CD14-positive monocyte (primary cell): Measurements from ENCODE around the gene ARL13B. TPM values are rescaled to one million over a fixed set of nuclear protein-coding genes. Genes with fewer than 3 reads are reported as not detected.
"Not testable (repeated sequence)": the region's sequence is repeated elsewhere in the genome, so short reads cannot be mapped to it uniquely, and the experiment has no call there.

Source experiments
- DNase-seq, 3 donors: peaks; one replicate each; pipeline ENCODE4 v3.0.0-alpha.2; 2011 to 2022
- H2AFZ ChIP-seq: 2 replicates; pipeline ENCODE4 v1.6.0; 2012; ENCODE audit warnings: mild to moderate bottlenecking, low read depth, low read length, inconsistent platforms; ENCODE audit not compliant: insufficient read depth, poor library complexity, severe bottlenecking
- H3K27ac ChIP-seq, 2 donors: 1 replicate in 1 of 2; 2 replicates in 1 of 2; pipeline ENCODE4 v1.5.1; 2012 to 2013; ENCODE audit warnings: low read length in 2 of 2, control low read depth in 1 of 2, inconsistent platforms in 1 of 2, low read depth in 1 of 2, mild to moderate bottlenecking in 1 of 2
- H3K27me3 ChIP-seq, 2 donors: one replicate each; pipeline versions ENCODE4 v1.6.0 to v1.6.1; 2011 to 2013; ENCODE audit warnings: low read length in 2 of 2; ENCODE audit not compliant: control insufficient read depth in 2 of 2, insufficient read depth in 2 of 2
- H3K36me3 ChIP-seq, 2 donors: replicated peaks in 1 of 2; 1 replicate in 1 of 2; 2 replicates in 1 of 2; pipeline versions ENCODE4 v1.5.1 to v1.6.1; 2012 to 2013; ENCODE audit warnings: low read length in 2 of 2, control low read depth in 1 of 2, inconsistent platforms in 1 of 2, mild to moderate bottlenecking in 1 of 2; ENCODE audit not compliant: insufficient read depth in 2 of 2, control insufficient read depth in 1 of 2
- H3K4me1 ChIP-seq, 2 donors: 1 replicate in 1 of 2; 2 replicates in 1 of 2; pipeline versions ENCODE4 v1.5.1 to v1.6.1; 2012 to 2013; ENCODE audit warnings: low read length in 2 of 2, control low read depth in 1 of 2, inconsistent platforms in 1 of 2, mild to moderate bottlenecking in 1 of 2, moderate library complexity in 1 of 2; ENCODE audit not compliant: insufficient read depth in 2 of 2, control insufficient read depth in 1 of 2
- H3K4me2 ChIP-seq: replicated peaks from 2 replicates; pipeline ENCODE3; 2012; ENCODE audit warnings: low read length, moderate library complexity, mild to moderate bottlenecking; ENCODE audit not compliant: poor library complexity, severe bottlenecking; ENCODE audit errors: extremely low read depth
- H3K4me3 ChIP-seq, 3 experiments: fragments of 200-600 bp in 1 of 3; sonication (generic) in 1 of 3; replicated peaks in 1 of 3; 1 replicate in 2 of 3; 2 replicates in 1 of 3; pipeline ENCODE4 v1.5.1; 2011 to 2013; ENCODE audit warnings: low read length in 3 of 3, mild to moderate bottlenecking in 3 of 3, control low read depth in 2 of 3, low read depth in 2 of 3, inconsistent platforms in 1 of 3, moderate library complexity in 1 of 3
- H3K79me2 ChIP-seq: 2 replicates; pipeline ENCODE4 v1.6.0; 2012; ENCODE audit warnings: mild to moderate bottlenecking, control low read depth, inconsistent platforms, low read length, moderate library complexity; ENCODE audit not compliant: insufficient read depth
- H3K9ac ChIP-seq: 2 replicates; pipeline ENCODE4 v1.6.0; 2017; ENCODE audit warnings: low read length, mild to moderate bottlenecking; ENCODE audit not compliant: insufficient read depth, poor library complexity, severe bottlenecking
- H3K9me3 ChIP-seq, 2 donors: replicated peaks in 1 of 2; 1 replicate in 1 of 2; 2 replicates in 1 of 2; pipeline versions ENCODE4 v1.5.1 to v1.6.1; 2012 to 2013; ENCODE audit warnings: low read length in 2 of 2, control low read depth in 1 of 2; ENCODE audit not compliant: control insufficient read depth in 1 of 2, insufficient read depth in 1 of 2
- H4K20me1 ChIP-seq: 2 replicates; pipeline ENCODE4 v1.6.0; 2012; ENCODE audit warnings: mild to moderate bottlenecking, low read length, control low read depth, moderate library complexity; ENCODE audit not compliant: insufficient read depth
- H3K27ac Mint-ChIP-seq, 7 donors: one replicate each; pipeline ENCODE4 v1.8.0; 2020; ENCODE audit warnings: mild to moderate bottlenecking in 7 of 7, mixed read lengths in 7 of 7, moderate library complexity in 6 of 7, inconsistent platforms in 2 of 7
- H3K27me3 Mint-ChIP-seq, 3 donors: one replicate each; pipeline ENCODE4 v1.8.0; 2021 to 2022; ENCODE audit warnings: low read depth in 3 of 3, mild to moderate bottlenecking in 3 of 3, mixed read lengths in 3 of 3, moderate library complexity in 3 of 3, inconsistent platforms in 1 of 3
- H3K36me3 Mint-ChIP-seq, 2 donors: one replicate each; pipeline ENCODE4 v1.8.0; 2020; ENCODE audit warnings: mixed read lengths in 2 of 2, inconsistent platforms in 1 of 2, mild to moderate bottlenecking in 1 of 2
- H3K4me1 Mint-ChIP-seq: one replicate; pipeline ENCODE4 v1.8.0; 2020; ENCODE audit warnings: mild to moderate bottlenecking, mixed read lengths
- H3K4me3 Mint-ChIP-seq, 2 donors: one replicate each; pipeline ENCODE4 v1.8.0; 2020; ENCODE audit warnings: mild to moderate bottlenecking in 2 of 2, mixed read lengths in 2 of 2, moderate library complexity in 1 of 2
- H3K9me3 Mint-ChIP-seq, 7 donors: one replicate each; pipeline ENCODE4 v1.8.0; 2020 to 2022; ENCODE audit warnings: mixed read lengths in 7 of 7, mild to moderate bottlenecking in 6 of 7, moderate library complexity in 6 of 7, inconsistent platforms in 2 of 7
- CTCF ChIP-seq: fragments of 200-600 bp; IDR thresholded peaks from one replicate; pipeline ENCODE4 v1.8.0; 2022; ENCODE audit warnings: antibody characterized with exemption, mild to moderate bottlenecking
- WGBS: methylation state at CpG from one replicate; pipeline ENCODE4 v1.1.5; 2013; ENCODE audit warnings: missing lambda C conversion rate; ENCODE audit not compliant: insufficient coverage; 5-methylcytosine and 5-hydroxymethylcytosine counted together
- intact Hi-C, 2 donors: fragments of 100-400 bp; cut with micrococcal nuclease; formaldehyde crosslinking; loops; one replicate each; pipeline versions ENCODE4 v1.15.0 to v1.15.1; 2023
- polyA plus RNA-seq, 3 donors: library from polyadenylated mRNA; depleted of rRNA in 1 of 3; unstranded in 2 of 3; stranded (reverse) in 1 of 3; fragments of 300-500 nt in 2 of 3; fragments of >200 nt in 1 of 3; fragmentation: Illumina TruSeq in 2 of 3; gene quantifications; 1 replicate in 2 of 3; 2 replicates in 1 of 3; pipeline ENCODE4 v1.2.3, GENCODE V29; 2012 to 2021

The ARL13B gene
- polyA plus RNA-seq, 3 donors: 0.97 to 3.8 (median 3.0) TPM

GRCh38 chr3:93934366-93935046, 45.4 kb upstream of the ARL13B start:
- Mint-ChIP-seq H3K27me3 (no peaks in the 10 kb centered on the region), H3K4me1 (no peaks in the 10 kb centered on the region), H3K36me3 (no peaks in the 10 kb centered on the region), H3K27ac (no peak overlapping the region), H3K4me3 (no peak overlapping the region), H3K9me3 (peaks cover 0 to 6% (median 1%) of the 10 kb centered on the region in 7 donors)
- WGBS: 79% methylated on average over 2 of the region's 5 CpGs
- Histone ChIP-seq H3K9me3 (no peaks in the 10 kb centered on the region), H4K20me1 (no peaks in the 10 kb centered on the region), H2AFZ (no peak overlapping the region), H3K4me1 (no peaks in the 10 kb centered on the region), H3K27me3 (no peaks in the 10 kb centered on the region), H3K9ac (no peak overlapping the region), H3K79me2 (no peaks in the 10 kb centered on the region), H3K27ac (no peak overlapping the region), H3K4me2 (no peak overlapping the region), H3K36me3 (no peaks in the 10 kb centered on the region), H3K4me3 (no peak overlapping the region)
- TF ChIP-seq CTCF: no peak
- no peak for DNase-seq
- intact Hi-C loops: no loop called here

- H3K4me2 ChIP-seq: no peak overlapping the region
- DNase-seq: no peak
- H3K79me2 ChIP-seq: no peaks in the 10 kb centered on the region
- no peak overlapping the region for H3K27ac Mint-ChIP-seq
- H3K4me1 ChIP-seq: no peaks in the 10 kb centered on the region
- H3K9me3 Mint-ChIP-seq: peaks cover 0 to 6% (median 1%) of the 10 kb centered on the region in 7 donors
- no peaks in the 10 kb centered on the region for H3K36me3 ChIP-seq
- no peaks in the 10 kb centered on the region for H3K27me3 Mint-ChIP-seq
- no peaks in the 10 kb centered on the region for H3K36me3 Mint-ChIP-seq
- no peaks in the 10 kb centered on the region for H3K27me3 ChIP-seq
- no peak overlapping the region for H3K9ac ChIP-seq
- H2AFZ ChIP-seq: no peak overlapping the region
- H4K20me1 ChIP-seq: no peaks in the 10 kb centered on the region
- H3K4me3 ChIP-seq: no peak overlapping the region
- intact Hi-C loops: no loop called here
- no peaks in the 10 kb centered on the region for H3K4me1 Mint-ChIP-seq
- no peak overlapping the region for H3K27ac ChIP-seq
- H3K4me3 Mint-ChIP-seq: no peak overlapping the region
- peaks cover 1 to 7% of the 10 kb centered on the region in 2 donors for H3K9me3 ChIP-seq
- TF ChIP-seq CTCF: no peak
- WGBS: no CpG with 5 or more reads among the region's 1 CpG
Observed at GRCh38 chr3:93936549-93936948, 43.4 kb upstream of the ARL13B start.

- H4K20me1 ChIP-seq, H3K4me3 ChIP-seq, H3K4me1 ChIP-seq, H3K79me2 ChIP-seq, H3K4me1 Mint-ChIP-seq, H3K9ac ChIP-seq, H3K27ac ChIP-seq, DNase-seq, H3K27me3 Mint-ChIP-seq, H3K4me3 Mint-ChIP-seq, H3K9me3 Mint-ChIP-seq, H3K36me3 ChIP-seq, H3K27ac Mint-ChIP-seq, H2AFZ ChIP-seq, intact Hi-C loops, H3K27me3 ChIP-seq, H3K36me3 Mint-ChIP-seq, H3K4me2 ChIP-seq: not testable (repeated sequence)
- H3K9me3 ChIP-seq: peaks cover 10 to 16% of the 10 kb centered on the region in 2 donors
- 96% methylated on average over 3 of the region's 6 CpGs for WGBS
Observed at GRCh38 chr3:93937485-93937884, 42.5 kb upstream of the ARL13B start.
